Parathyroid adenoma (tissue), 2 donors: ENCODE data around the gene AGXT.

ENCODE experiments used
- H2AFZ ChIP-seq: fragments of 300-600 bp; sonication (generic); one replicate; pipeline ENCODE4 v1.7.0; 2017; ENCODE audit warnings: antibody characterized with exemption, mild to moderate bottlenecking
- H3K27ac ChIP-seq: fragments of 300-600 bp; sonication (generic); one replicate; pipeline ENCODE4 v1.7.0; 2017
- H3K27me3 ChIP-seq: fragments of 300-600 bp; sonication (generic); one replicate; pipeline ENCODE4 v1.7.0; 2017; ENCODE audit warnings: low read length; ENCODE audit not compliant: control insufficient read depth, insufficient read depth
- H3K36me3 ChIP-seq: fragments of 300-600 bp; sonication (generic); one replicate; pipeline ENCODE4 v1.7.0; 2017; ENCODE audit warnings: low read length; ENCODE audit not compliant: control insufficient read depth, insufficient read depth
- H3K4me1 ChIP-seq: fragments of 300-600 bp; sonication (generic); one replicate; pipeline ENCODE4 v1.7.0; 2017; ENCODE audit warnings: control low read depth
- H3K4me2 ChIP-seq: fragments of 300-600 bp; sonication (generic); one replicate; pipeline ENCODE4 v1.7.0; 2017; ENCODE audit warnings: low read length
- H3K4me3 ChIP-seq: fragments of 300-600 bp; sonication (generic); one replicate; pipeline ENCODE4 v1.7.0; 2017; ENCODE audit warnings: low read depth, low read length
- H3K79me2 ChIP-seq: fragments of 300-600 bp; sonication (generic); one replicate; pipeline ENCODE4 v1.7.0; 2017; ENCODE audit warnings: control low read depth
- H3K9ac ChIP-seq: fragments of 300-600 bp; sonication (generic); one replicate; pipeline ENCODE4 v1.7.0; 2017; ENCODE audit warnings: mild to moderate bottlenecking
- H3K9me3 ChIP-seq: fragments of 300-600 bp; sonication (generic); one replicate; pipeline ENCODE4 v1.7.0; 2017; ENCODE audit warnings: low read length; ENCODE audit not compliant: control insufficient read depth
- CTCF ChIP-seq: fragments of 300-600 bp; sonication (generic); IDR thresholded peaks from one replicate; pipeline ENCODE4 v1.7.0; 2017; ENCODE audit warnings: antibody characterized with exemption, mild to moderate bottlenecking
- donor health status: primary hyperparathyroidism.

AGXT gene

DNA sequence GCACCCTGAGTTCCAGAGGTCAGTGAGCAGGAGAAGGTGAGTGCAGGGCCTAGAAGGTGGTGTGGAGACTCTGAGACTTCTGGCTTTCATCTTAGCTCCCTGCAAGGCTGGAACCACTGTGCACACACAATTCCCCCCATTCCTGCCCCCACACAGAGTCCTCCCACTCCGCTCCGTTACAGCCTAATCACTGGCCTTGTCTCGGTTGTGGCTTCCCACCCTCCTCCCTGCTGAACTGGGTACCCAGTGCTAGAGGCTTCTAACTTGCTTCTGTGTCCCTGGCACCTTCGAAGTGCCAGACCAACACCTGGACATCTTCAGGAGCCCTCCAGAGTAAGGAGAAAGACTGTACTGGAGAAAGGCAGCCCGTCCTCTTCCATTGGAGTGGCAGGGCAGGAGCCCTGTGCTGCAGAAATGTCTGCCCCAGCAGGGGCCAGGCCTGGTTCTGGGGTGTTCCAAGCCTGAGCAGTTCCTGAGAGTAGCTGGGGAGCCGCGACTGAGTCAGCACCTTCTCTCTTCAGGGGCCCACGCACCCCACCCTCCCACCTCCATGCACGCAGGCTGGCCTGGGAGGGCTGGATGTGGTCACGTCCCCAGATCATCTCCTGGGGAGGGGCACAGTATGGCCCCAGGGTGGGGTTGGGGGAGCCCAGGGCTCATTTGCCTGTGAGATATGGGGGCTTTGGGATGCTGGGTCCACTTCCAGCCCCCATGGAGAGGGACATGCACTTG lies 60.9 kb downstream of the AGXT start:
- TF ChIP-seq CTCF, result no peak
- Histone ChIP-seq H3K4me1 (no peaks in the 10 kb centered on the region), H3K4me2 (no peak overlapping the region), H3K27ac (no peak overlapping the region), H3K27me3 (no peaks in the 10 kb centered on the region), H3K79me2 (no peaks in the 10 kb centered on the region), H3K4me3 (no peak overlapping the region), H3K9ac (no peak overlapping the region), H3K9me3 (no peaks in the 10 kb centered on the region), H3K36me3 (no peaks in the 10 kb centered on the region), H2AFZ (no peak overlapping the region)
